Sigmoid colon (tissue), 4 donors: ENCODE measurements around the gene NDEL1.

ENCODE experiments used
- CTCF ChIP-seq, 4 experiments: fragments of 450-650 bp in 3 of 4; fragments of 200-600 bp in 1 of 4; IDR thresholded peaks; one replicate each; pipeline ENCODE4 v1.5.1; 2016 to 2019; ENCODE audit warnings: antibody characterized with exemption in 4 of 4, mild to moderate bottlenecking in 3 of 4, moderate library complexity in 2 of 4
- EP300 ChIP-seq, 4 donors: sonication (generic); formaldehyde crosslinking; IDR thresholded peaks; one replicate each; pipeline ENCODE4 v1.6.1; 2017; ENCODE audit warnings: antibody characterized with exemption in 4 of 4
- POLR2A ChIP-seq, 2 donors: fragments of 450-650 bp; IDR thresholded peaks; one replicate each; pipeline ENCODE4 v1.6.1; 2016; ENCODE audit warnings: antibody characterized with exemption in 2 of 2, mild to moderate bottlenecking in 2 of 2, moderate library complexity in 2 of 2
- POLR2AphosphoS5 ChIP-seq, 4 donors: sonication (generic); formaldehyde crosslinking; IDR thresholded peaks; one replicate each; pipeline ENCODE4 v1.6.1; 2017; ENCODE audit warnings: antibody characterized with exemption in 4 of 4

DNA sequence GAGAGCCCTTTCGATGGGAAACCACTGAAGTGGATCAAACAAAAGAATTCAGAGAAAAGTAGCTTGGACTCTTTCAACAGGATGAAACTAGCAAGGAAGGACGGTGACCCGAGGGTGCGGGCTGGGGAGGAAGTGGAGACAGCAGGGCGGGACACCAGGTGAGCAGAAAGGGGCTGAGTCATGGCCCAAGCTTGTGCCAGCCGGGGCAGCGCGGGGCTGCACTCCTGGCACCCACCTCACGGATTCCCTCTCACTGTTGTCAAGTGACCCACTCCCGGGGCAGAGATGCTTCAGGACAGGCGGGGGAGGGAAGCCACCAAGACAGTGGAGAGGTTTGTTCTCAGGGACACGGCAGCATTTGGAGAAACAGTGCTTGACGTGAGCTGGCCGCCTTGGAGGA, 27.3 kb upstream of the NDEL1 start:
- TF ChIP-seq CTCF (IDR thresholded peaks at IDR 0.05) (no peak), EP300 (IDR thresholded peaks at IDR 0.05) (no peak), POLR2AphosphoS5 (IDR thresholded peaks at IDR 0.05) (no peak), POLR2A (IDR thresholded peaks at IDR 0.05) (no peak)
